Daoy (cell line): Measurements from ENCODE around the gene NTNG1. TPM values are rescaled to one million over a fixed set of nuclear protein-coding genes. Genes with fewer than 3 reads are reported as not detected.

Source experiments
- DNase-seq: peaks from one replicate; pipeline ENCODE4 v3.0.0-alpha.2; 2015; ENCODE audit warnings: low read depth
- total RNA-seq: library from RNA; depleted of rRNA; stranded (reverse); fragments of >200 nt; shearing (Covaris generic); gene quantifications from 2 replicates; pipeline ENCODE4 v1.2.3, GENCODE V29; 2014

Gene NTNG1
- total RNA-seq, 1 experiment from 2014 or later, result 3.4 TPM

GRCh38 chr1:107404756-107405155, 263.9 kb downstream of the NTNG1 start:
- peak; percentile 10 for DNase-seq

DNA sequence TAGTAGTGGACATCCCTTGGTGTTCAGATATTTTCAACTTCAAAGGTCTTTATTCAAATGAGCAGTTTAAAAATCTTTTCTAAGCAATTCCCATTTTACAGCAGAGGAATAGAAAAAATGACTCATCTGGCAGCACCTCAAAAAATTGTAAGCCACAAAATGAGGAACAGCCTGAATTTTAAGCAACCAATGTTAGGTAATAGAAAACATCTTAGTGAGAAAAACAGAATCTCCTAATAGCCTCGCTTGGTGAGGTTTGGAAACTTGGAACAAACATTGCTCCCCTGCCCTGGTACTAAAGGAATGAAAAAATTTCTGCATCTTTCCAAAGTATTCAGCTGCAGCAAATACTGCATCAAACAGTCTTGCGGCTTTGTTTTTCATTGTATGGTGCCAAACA, 264.4 kb downstream of the NTNG1 start:
- DNase-seq, result no peak

- DNase-seq, result no peak
Measured at GRCh38 chr1:107407011-107407410, 266.2 kb downstream of the NTNG1 start.

DNA sequence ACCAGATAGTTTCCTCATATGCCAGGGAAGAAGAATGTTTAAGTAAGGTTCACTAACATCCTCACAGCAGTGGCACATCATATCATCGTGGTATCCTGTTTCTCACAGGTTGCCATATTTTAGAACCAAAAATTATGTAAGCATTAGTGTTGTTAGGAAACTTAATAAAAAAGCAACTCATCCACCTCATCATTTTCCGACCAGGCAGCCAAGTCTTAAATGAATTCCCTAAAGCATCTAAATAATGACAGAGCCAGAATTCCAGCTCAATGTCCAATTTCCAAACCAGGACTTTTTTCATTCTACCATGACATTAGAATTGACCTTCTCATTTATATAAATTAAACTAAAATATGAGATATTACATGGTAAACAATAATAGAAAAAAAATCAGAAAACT, 272.7 kb downstream of the NTNG1 start:
- DNase-seq, result no peak

- no peak for DNase-seq
Measured at GRCh38 chr1:107413951-107414350, 273.1 kb downstream of the NTNG1 start.

GRCh38 chr1:107414550-107414949, 273.7 kb downstream of the NTNG1 start:
- no peak for DNase-seq

GRCh38 chr1:107415241-107415640, 274.4 kb downstream of the NTNG1 start:
- DNase-seq, result no peak

GRCh38 chr1:107419003-107419402, 278.2 kb downstream of the NTNG1 start:
- no peak for DNase-seq

DNA sequence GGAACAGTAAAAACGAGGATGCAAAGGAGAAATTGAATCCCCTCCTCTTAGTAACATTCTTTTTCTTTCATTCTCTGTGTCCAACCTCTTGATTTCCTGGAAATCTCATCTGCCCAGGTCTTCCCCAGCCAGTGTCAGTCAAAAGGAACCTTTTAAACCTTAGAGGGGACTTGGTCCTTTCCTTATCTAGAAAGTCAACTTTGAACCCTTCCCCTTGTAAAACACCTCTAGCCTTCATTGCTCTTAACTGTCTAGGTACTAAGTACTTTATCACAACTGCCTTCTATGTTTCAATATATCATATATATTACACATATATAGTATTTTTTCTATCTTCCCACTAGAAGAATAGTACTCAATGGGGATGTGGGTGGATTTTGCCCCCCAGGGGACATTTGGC, 282.1 kb downstream of the NTNG1 start:
- DNase-seq, result no peak

- peak; percentile 37 for DNase-seq
Measured at GRCh38 chr1:107430540-107431228, 289.8 kb downstream of the NTNG1 start.

DNA sequence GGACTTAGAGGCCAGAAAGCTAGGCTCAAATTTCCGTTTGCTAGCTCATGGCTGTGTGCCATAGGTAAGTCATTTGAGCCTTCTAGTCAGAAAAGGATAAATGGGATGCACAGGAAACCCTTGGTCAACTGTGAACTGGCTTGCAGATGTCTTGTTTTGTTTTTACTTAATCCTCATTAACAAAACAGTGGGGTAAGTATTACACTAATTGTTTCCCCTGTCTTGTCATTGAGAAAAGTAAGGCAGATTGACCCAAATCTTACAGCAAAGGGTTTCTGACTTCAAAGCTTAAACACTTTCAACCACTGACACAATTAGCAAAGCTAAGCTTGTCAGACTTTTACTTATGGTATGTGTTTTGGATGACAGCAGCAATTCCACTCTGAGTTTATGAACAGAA, 291.3 kb downstream of the NTNG1 start:
- no peak for DNase-seq

DNA sequence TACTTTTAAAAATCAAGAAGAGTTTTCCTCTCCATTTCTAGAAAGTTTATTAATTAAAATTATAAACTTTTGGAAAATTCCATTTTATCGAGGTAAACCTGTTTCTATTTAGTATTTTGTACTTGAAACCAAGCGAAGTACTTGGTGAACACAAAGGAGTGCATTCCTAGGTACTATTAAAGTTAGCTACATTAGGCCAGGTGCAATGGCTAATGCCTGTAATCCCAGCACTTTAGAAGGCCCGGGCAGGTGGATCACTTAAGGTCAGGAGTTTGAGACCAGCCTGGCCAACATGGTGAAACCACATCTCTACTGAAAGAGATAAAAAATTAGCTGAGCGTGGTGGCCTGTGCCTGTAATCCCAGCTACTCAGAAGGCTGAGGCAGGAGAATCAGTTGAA, 292.2 kb downstream of the NTNG1 start:
- DNase-seq, result no peak

GRCh38 chr1:107433635-107434360, 293.0 kb downstream of the NTNG1 start:
- DNase-seq, result no peak

GRCh38 chr1:107434361-107434693, 293.5 kb downstream of the NTNG1 start:
- no peak for DNase-seq

DNA sequence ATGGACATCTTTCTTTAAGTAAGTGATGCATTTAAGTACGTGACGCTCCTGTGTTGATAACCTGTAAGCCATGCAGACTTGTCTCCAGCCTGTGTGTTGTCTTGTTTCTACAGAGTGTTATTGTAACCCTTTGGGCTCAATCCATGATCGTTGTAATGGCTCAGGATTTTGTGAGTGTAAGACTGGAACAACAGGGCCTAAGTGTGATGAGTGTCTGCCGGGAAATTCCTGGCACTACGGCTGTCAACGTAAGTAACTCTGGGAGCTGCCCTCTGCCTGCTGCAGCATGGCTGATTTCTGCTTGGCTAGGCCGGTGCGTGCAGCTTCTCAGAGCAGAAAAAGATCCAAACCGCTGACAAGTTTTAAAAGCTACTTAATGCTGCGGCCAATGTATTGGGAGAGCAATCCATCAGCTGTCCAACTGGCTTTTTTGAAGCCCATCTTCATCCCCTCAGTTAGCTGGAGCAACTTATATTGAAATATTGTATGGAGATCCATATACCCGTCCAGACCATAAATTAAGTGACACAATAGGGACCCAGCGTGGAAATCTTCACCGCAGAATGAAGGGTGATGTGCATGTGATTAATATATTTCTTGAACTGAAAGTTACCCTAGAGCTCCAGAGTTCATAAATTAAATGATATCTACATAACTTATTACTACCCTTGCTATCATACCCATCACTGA, 295.9 kb downstream of the NTNG1 start:
- DNase-seq, result no peak

DNA sequence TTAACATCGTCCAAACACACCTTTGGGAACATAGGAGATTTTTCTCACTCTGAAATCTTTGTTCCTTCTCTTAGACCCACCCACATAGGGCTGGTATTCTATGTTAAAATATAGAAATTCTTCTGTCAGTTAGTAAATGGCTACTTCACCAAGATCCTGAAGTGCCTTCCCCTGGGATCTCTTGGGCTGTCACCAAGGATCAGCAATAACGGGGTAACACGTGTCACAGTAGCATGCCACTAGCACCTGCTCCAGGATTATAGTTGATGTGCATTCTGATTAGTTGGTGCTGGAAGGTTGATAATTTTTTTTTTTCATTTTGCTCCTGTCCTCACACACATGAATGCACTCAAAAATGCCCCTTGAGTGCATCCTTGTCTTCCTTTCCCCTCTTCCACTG, 298.7 kb downstream of the NTNG1 start:
- DNase-seq, result no peak

DNA sequence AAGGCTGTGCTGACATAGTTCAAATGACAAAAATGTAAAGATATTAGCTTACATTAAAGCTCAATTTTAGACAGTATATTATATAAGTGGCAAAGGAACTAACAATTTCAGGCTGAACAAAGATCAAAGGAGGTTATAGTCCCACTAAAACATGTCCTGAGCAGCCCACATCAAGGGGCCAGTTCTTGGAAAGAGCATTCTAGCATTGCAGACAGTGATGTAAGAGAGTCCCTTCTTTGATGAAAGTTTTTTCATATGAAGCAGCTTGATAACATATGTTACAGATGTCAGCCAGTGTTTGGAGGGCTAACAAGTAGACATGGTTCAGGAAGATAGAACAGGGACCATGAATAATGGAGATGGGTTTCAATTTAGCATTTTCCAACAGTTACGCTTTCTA, 301.7 kb downstream of the NTNG1 start:
- DNase-seq, result no peak

- no peak for DNase-seq
Measured at GRCh38 chr1:107443027-107443426, 302.2 kb downstream of the NTNG1 start.

DNA sequence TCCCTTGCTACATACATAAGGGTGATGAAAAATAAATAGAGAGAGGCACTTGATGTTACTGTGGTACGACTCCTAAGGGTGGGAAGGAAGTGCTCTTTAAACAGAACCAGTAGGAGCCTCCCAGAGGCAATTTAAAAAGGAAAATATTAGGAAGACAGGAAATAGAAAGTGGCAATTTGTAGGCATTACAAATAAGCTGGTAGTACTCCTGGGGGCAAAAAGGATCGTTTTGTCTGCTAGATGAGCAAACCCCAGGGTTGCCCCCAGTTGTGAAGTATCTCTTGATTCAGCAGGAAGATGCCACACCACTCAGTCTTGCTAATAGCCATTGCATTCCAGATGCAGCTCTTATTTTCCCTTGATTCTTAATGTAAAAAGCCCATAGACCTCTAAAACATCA, 303.0 kb downstream of the NTNG1 start:
- no peak for DNase-seq

- DNase-seq, result no peak
Measured at GRCh38 chr1:107444302-107444701, 303.5 kb downstream of the NTNG1 start.

DNA sequence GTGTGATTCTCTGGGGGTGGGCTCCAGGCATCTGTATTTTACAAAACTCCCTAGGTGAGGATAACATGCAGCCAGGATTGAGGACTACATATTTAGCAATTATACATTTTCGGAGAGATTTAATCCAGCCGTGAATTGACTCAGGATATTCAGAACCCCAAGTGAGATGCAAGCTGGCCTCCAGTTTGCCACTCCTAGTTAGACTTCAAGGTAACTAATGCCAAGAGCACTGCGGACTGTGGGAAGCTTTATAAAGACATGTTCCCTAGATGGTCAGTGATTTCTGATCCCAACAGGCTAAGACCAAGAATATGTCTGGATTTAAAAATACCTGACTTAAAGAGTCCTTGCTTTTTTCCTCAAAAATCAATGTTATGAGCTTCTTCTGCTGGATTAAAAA, 308.5 kb downstream of the NTNG1 start:
- DNase-seq, result no peak

GRCh38 chr1:107450899-107451664, 310.2 kb downstream of the NTNG1 start:
- no peak for DNase-seq
